Memory B cell (primary cell): ENCODE measurements around the gene SERPINA12.
A peak's percentile ranks its signal among the peaks of the same experiment; 100 is the strongest.
"Not testable (repeated sequence)": the region's sequence is repeated elsewhere in the genome, so short reads cannot be mapped to it uniquely, and the experiment has no call there.

Experiments used
- ATAC-seq: fragments of 150-1000 bp; cut with Tn5 transposase; 2 replicates; pipeline ENCODE4 v1.10.0; 2021; ENCODE audit warnings: low read depth, mild to moderate bottlenecking, moderate library complexity
- DNase-seq, 2 donors: peaks; one replicate each; pipeline ENCODE4 v3.0.0; 2022; ENCODE audit warnings: low spot score in 2 of 2
- H3K27ac Mint-ChIP-seq: one replicate; pipeline ENCODE4 v1.8.0; 2022; ENCODE audit warnings: mild to moderate bottlenecking, moderate library complexity, mixed read lengths
- H3K27me3 Mint-ChIP-seq: one replicate; pipeline ENCODE4 v1.8.0; 2022; ENCODE audit warnings: mixed read lengths
- H3K36me3 Mint-ChIP-seq: one replicate; pipeline ENCODE4 v1.8.0; 2022; ENCODE audit warnings: mild to moderate bottlenecking, mixed read lengths
- H3K4me1 Mint-ChIP-seq: one replicate; pipeline ENCODE4 v1.8.0; 2022; ENCODE audit warnings: mixed read lengths
- H3K4me3 Mint-ChIP-seq: one replicate; pipeline ENCODE4 v1.8.0; 2022; ENCODE audit warnings: mild to moderate bottlenecking, moderate library complexity, mixed read lengths
- H3K9me3 Mint-ChIP-seq: one replicate; pipeline ENCODE4 v1.8.0; 2022; ENCODE audit warnings: mixed read lengths

The SERPINA12 gene

DNA sequence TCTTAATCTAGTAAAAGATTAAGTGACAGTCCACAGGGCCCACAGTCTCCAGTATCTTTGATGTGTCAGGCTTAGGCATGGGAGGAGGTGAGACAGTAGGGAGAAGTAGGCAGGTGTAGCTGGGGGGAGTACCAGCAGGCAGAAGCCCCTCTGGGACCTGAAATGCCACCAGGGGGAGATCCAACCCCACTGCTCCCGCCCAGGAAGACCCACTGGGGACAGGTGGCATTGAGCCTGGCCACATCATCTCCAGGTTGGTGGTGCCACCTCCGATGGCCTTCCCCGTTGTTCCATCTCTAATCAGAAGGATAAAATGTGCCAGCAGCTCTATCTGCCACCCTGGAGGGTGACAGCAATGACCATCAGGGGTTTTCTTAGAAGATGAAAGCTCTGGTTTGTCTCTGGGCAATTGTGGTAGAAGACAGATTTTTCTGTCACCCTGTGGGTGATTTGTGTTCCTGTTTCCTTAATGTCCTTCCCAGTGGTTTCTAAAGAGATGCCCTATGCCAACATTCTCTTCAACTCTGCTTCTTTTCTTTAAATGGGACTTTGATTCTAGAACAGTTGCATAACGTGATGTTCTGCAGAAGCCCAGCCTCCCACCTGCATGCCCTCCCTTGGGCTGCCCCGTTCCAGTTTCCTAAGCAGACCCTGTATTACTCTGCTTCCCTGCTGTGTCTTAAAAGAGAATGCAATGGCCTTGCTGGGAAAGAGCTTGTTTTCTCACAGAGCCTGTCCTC lies 12.3 kb upstream of the SERPINA12 start:
- Mint-ChIP-seq H3K36me3 (no peaks in the 10 kb centered on the region), H3K4me3 (no peak overlapping the region), H3K9me3 (peaks cover 14% of the 10 kb centered on the region), H3K27ac (no peak overlapping the region), H3K4me1 (no peaks in the 10 kb centered on the region), H3K27me3 (peaks cover 4% of the 10 kb centered on the region)
- no peak for DNase-seq
- no peak for ATAC-seq

DNA sequence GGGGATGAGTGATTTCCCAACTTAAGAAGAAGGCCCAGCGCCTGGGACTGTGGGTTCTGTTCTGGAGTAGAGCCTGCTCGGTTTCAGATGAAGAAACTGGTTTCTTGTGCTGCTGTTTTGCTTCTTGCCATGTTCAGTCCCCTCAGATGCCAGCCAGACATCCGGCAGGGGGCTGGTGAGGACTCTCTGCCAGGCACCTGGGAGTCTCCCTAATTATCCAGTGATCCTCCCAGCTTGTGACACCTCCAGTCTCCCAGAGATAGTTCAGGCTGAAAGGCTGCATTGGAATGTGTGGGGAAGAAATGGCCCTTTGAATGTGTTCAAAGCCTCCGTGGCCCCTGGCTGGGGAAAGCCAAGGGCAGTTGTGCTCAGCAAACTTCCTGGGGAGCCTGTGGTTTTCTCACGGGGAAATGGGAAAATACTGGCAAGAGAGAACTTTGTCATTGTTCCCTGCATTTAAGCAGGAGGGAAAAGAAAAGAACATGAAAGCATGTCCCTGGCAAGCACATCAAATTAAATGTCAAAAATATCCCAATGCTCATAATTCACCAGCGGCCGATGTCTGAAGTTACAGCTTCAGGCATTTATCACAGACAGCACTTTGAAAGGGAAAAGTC lies 8.5 kb upstream of the SERPINA12 start:
- no peak overlapping the region for H3K27ac Mint-ChIP-seq
- DNase-seq (no peak), ATAC-seq (no peak)
- H3K4me3 Mint-ChIP-seq: no peak overlapping the region
- no peaks in the 10 kb centered on the region for H3K36me3 Mint-ChIP-seq
- H3K4me1 Mint-ChIP-seq: no peaks in the 10 kb centered on the region
- H3K9me3 Mint-ChIP-seq: peaks cover 14% of the 10 kb centered on the region
- peaks cover 3% of the 10 kb centered on the region for H3K27me3 Mint-ChIP-seq

DNA sequence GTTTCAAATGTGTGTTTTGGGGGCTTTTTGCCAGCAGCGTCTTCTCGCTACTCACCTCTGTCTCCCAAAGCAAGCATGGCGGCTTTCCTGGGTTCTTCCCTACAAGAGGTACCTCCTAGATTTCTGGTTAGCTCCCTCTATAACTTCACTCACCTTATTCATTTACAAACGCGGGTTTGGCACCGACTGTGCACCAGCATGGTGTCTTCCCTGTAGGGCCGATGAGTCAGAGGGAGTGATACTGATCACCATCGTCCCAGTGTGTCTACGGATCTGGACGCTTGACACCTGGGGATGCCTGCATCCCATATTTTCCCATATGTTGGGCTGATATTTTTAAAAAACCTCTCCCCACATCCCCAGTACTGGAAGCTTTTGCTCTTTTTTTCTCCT lies 8.0 kb upstream of the SERPINA12 start:
- Mint-ChIP-seq H3K27ac (no peak overlapping the region), H3K27me3 (peaks cover 3% of the 10 kb centered on the region), H3K9me3 (peaks cover 14% of the 10 kb centered on the region), H3K4me3 (no peak overlapping the region), H3K36me3 (no peaks in the 10 kb centered on the region), H3K4me1 (no peaks in the 10 kb centered on the region)
- no peak for DNase-seq
- no peak for ATAC-seq

DNA sequence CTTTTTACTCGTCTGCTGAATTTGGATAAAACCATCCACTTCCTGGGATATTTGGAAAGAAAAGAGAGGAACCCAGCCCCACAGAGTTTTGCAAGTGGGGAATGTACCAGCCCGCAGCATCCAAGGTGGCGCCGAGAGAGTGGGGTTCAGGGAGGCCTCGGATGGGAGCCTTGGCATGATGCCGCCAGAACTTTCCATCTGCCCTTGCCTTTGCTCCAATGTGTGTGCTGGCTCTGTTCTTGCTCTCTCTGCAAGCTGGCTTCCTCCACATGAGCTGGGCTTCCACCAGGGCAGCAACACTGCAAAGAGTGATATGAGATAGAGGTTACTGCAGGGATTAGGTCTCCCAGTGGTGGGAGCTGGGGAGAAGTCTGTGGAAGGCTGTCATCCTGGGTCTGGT lies 6.6 kb upstream of the SERPINA12 start:
- Mint-ChIP-seq H3K4me3 (no peak overlapping the region), H3K36me3 (no peaks in the 10 kb centered on the region), H3K4me1 (no peaks in the 10 kb centered on the region), H3K27me3 (peaks cover 3% of the 10 kb centered on the region), H3K9me3 (peaks cover 14% of the 10 kb centered on the region), H3K27ac (no peak overlapping the region)
- DNase-seq: no peak
- no peak for ATAC-seq

DNA sequence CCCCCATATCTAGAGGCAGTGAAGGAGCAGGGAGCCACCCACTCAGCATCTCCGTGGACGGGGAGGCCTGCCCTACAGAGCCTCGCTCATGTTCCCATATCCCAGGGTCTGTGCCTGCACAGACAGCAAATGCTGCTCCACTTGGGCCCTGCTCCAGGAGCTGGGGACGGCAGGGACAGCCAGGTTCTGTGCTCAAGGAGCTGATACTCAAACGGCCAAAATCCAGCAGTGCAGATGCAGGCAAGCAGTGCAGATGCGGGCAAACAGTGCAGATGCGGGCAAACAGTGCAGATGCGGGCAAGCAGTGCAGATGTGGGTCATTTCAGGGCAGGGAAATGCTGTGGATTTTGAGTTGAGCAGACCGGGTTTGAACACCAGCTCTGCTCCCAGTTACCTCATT lies 6.2 kb upstream of the SERPINA12 start:
- no peak overlapping the region for H3K4me3 Mint-ChIP-seq
- H3K9me3 Mint-ChIP-seq: peaks cover 14% of the 10 kb centered on the region
- peaks cover 3% of the 10 kb centered on the region for H3K27me3 Mint-ChIP-seq
- ATAC-seq (no peak), DNase-seq (no peak)
- no peaks in the 10 kb centered on the region for H3K4me1 Mint-ChIP-seq
- H3K36me3 Mint-ChIP-seq: no peaks in the 10 kb centered on the region
- H3K27ac Mint-ChIP-seq: no peak overlapping the region

DNA sequence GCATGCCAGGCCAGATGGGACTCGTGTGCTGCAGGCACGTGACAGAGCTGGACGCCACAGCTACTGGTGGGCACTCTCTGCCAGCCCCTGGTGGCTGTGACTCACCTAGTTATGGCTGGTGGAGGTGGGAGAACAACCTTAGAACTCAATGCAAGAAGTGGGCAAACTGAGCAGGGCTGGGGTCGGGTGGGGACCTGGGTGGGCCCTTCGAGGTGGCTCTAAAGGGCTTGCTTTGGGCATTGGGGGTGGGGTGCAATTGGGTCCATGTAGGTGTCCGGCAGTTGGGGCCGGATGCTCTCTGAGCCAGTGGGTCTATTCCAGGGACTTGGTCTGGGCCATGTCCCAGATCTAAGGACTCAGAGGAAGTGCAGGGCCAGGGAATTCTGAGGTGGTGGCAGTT lies 5.1 kb upstream of the SERPINA12 start:
- Mint-ChIP-seq H3K9me3 (peaks cover 6% of the 10 kb centered on the region), H3K36me3 (no peaks in the 10 kb centered on the region), H3K4me1 (no peaks in the 10 kb centered on the region), H3K27me3 (peaks cover 3% of the 10 kb centered on the region), H3K4me3 (no peak overlapping the region), H3K27ac (no peak overlapping the region)
- DNase-seq (no peak), ATAC-seq (no peak)

DNA sequence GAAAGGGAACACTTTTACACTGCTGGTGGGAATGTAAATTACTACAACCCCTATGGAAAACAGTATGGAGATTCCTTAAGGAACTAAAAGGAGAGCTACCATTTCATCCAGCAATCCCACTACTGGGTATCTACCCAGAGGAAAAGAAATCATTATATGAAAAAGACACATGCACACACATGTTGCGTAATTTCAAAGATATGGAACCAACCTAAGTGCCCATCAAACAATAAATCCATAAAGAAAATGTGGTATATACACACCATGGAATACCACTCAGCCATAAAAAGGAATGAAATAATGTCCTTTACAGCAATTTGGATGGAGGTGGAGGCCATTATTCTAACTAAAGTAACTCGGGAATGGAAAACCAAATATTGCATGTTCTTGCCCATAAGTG lies 1.2 kb upstream of the SERPINA12 start:
- ATAC-seq, H3K9me3 Mint-ChIP-seq, H3K27ac Mint-ChIP-seq: not testable (repeated sequence)

DNA sequence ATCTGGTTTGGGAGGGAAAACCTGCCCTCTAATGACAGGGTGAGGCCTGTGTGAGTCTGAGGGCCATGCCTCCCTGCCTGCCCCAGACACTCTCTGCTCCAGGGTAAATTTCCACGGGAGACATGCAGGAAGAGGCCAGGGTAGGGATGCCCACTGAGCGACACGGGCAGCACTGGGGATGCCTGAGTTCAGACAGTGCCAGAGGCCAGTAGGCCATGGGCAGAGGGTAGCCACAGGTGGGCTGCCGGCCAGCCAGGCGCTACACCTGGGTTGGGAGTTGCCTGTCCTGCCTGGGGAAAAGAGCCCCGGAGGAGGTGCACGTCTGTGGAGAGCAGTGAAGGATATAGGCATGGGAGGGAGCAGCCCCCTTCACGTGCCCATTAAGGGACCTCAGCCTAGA lies 3.6 kb downstream of the SERPINA12 start:
- no peak for DNase-seq
- no peaks in the 10 kb centered on the region for H3K4me1 Mint-ChIP-seq
- H3K27ac Mint-ChIP-seq: no peak overlapping the region
- no peak overlapping the region for H3K4me3 Mint-ChIP-seq
- H3K36me3 Mint-ChIP-seq: no peaks in the 10 kb centered on the region
- H3K9me3 Mint-ChIP-seq: no peaks in the 10 kb centered on the region
- H3K27me3 Mint-ChIP-seq: peaks cover 3% of the 10 kb centered on the region
- no peak for ATAC-seq

More for the DNA sequence above, 1.2 kb upstream of the SERPINA12 start:
- H3K4me1 Mint-ChIP-seq, DNase-seq, H3K36me3 Mint-ChIP-seq, H3K4me3 Mint-ChIP-seq, H3K27me3 Mint-ChIP-seq: not testable (repeated sequence)

DNA sequence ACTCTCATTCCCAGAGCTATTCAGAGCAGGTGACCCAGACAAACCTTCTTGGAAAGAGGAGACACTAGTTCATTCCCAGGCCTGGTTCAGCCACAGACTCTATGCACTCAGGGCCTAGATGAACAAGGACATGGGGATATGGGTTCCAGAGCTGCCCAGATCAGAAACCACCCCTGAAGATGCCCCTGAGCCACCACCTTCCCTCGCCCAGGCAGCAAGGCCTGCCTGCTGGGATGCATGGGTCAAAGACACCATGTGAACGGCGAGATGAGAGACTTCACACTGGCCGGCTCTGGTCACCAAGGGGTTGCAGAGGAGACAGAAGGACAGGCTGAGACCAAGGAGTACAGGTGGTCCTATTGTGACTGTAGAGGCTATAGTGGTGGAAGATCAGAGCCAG lies 4.1 kb downstream of the SERPINA12 start:
- no peak overlapping the region for H3K4me3 Mint-ChIP-seq
- DNase-seq (no peak), ATAC-seq (no peak)
- H3K27me3 Mint-ChIP-seq: peaks cover 3% of the 10 kb centered on the region
- no peaks in the 10 kb centered on the region for H3K36me3 Mint-ChIP-seq
- no peaks in the 10 kb centered on the region for H3K4me1 Mint-ChIP-seq
- no peak overlapping the region for H3K27ac Mint-ChIP-seq
- no peaks in the 10 kb centered on the region for H3K9me3 Mint-ChIP-seq

DNA sequence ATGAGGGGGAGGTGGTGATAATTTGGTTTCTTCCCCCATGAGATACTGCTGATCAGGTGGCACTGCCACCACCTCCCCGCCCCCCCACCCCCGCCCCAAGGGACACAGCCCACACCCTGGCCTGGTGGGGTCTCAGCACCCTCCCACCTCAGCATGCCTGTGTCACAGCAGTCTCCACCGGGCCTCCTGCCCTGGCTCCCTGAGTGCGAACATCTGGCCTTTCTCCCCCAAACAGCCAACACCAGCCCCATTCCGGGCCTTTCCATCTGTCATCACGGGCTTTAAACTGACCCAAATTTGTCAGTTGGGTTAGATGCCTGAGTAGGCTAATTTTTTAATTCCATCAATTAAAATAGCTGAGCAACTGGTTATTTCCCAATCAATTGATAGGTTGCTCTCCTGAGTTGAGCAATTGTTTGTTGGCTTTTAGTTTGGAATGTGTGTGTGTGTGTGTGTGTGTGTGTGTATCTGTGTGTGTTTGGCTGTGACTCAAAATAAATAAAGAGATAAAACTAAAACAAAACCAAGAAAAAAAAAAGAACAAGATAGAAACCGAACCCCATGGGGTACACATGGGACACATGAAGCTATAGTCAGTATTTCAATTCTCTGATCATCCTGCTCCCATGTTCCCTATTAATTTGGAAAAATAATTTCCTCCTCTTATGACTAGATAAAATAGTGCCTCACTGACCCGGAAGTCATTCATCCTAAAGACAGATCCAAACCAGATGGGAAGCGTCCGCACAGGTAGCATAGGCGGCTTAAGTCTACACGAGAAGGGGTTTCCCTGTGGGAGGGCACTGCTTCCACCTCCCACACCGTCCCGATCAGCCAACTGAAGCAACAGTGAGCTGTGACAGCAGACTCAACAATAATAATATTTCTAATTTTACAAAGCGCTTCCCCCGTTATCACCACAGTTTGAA lies 7.4 kb downstream of the SERPINA12 start:
- H3K4me3 Mint-ChIP-seq: no peak overlapping the region
- DNase-seq: no peak

DNA sequence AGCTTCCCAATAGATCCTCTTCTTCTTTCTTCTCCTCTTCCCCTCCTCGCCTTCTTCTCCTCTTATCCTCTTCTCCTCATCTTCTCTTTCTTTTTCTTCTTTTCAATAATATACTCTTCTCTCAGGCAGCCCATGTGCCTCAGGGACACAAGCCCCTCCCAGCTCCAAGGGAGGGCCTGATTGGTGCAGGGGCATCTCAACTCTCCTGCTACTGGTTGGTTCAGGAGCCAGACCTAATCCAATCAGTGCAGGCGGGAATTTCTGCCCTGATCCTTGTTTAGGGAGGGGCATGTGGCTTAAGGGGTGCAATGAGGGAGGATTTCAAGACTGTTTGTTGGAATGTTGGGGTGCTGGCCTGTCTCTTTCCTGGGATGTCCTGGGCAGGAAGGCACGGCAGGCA lies 9.0 kb downstream of the SERPINA12 start:
- no peak overlapping the region for H3K27ac Mint-ChIP-seq
- no peak overlapping the region for H3K4me3 Mint-ChIP-seq
- DNase-seq (no peak), ATAC-seq (no peak)
- H3K27me3 Mint-ChIP-seq: peaks cover 1% of the 10 kb centered on the region
- no peaks in the 10 kb centered on the region for H3K9me3 Mint-ChIP-seq
- H3K36me3 Mint-ChIP-seq: no peaks in the 10 kb centered on the region
- no peaks in the 10 kb centered on the region for H3K4me1 Mint-ChIP-seq

More for the DNA sequence above, 7.4 kb downstream of the SERPINA12 start:
- ATAC-seq: no peak
- Mint-ChIP-seq H3K9me3 (no peaks in the 10 kb centered on the region), H3K27ac (no peak overlapping the region), H3K36me3 (no peaks in the 10 kb centered on the region), H3K4me1 (no peaks in the 10 kb centered on the region), H3K27me3 (peaks cover 3% of the 10 kb centered on the region)

DNA sequence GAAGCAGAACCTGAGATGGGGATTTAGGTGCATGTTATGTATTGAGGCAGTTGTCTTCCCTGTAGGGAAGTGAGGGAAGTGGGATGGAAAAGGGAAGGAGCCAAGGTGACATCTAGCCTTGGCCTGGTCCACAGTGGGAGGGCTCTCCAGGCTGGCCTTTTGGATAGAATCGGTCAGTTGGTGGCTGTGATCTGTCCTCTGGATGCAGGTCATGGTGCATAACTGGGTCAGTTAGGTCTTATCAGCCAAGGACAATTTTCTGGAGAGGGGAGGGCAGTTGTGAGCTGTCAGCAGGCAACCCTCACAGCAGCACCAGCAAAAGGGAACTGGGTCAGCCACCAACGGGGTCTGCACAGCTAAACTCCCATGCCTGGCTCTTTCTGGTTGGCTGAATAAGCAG lies 9.6 kb downstream of the SERPINA12 start:
- H3K9me3 Mint-ChIP-seq: no peaks in the 10 kb centered on the region
- DNase-seq (no peak), ATAC-seq (no peak)
- no peak overlapping the region for H3K27ac Mint-ChIP-seq
- no peaks in the 10 kb centered on the region for H3K4me1 Mint-ChIP-seq
- no peak overlapping the region for H3K4me3 Mint-ChIP-seq
- H3K36me3 Mint-ChIP-seq: no peaks in the 10 kb centered on the region
- H3K27me3 Mint-ChIP-seq: peaks cover 1% of the 10 kb centered on the region

DNA sequence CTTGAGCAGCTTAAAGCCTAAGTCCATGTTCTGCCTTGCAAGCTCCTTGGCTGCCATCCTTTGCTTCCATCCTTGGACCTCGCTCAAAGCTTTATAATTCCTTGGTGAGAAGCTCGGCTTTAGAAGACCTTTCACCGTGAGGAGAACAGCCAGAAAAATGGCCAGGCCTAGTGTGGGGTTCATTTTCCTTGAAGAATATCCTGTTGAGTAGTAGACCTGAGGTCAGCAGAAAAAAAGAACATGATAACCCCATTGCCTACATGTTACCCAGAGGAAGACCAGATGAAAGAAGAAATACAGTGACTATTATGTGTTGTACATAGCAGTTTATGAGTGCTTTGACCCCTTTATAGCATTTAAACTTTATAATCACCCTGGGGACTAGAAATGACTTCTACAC lies 11.1 kb downstream of the SERPINA12 start:
- ATAC-seq: no peak
- no peak overlapping the region for H3K4me3 Mint-ChIP-seq
- no peak for DNase-seq
- no peaks in the 10 kb centered on the region for H3K9me3 Mint-ChIP-seq
- H3K27ac Mint-ChIP-seq: no peak overlapping the region
- H3K27me3 Mint-ChIP-seq: peaks cover 1% of the 10 kb centered on the region
- H3K36me3 Mint-ChIP-seq: no peaks in the 10 kb centered on the region
- H3K4me1 Mint-ChIP-seq: no peaks in the 10 kb centered on the region

DNA sequence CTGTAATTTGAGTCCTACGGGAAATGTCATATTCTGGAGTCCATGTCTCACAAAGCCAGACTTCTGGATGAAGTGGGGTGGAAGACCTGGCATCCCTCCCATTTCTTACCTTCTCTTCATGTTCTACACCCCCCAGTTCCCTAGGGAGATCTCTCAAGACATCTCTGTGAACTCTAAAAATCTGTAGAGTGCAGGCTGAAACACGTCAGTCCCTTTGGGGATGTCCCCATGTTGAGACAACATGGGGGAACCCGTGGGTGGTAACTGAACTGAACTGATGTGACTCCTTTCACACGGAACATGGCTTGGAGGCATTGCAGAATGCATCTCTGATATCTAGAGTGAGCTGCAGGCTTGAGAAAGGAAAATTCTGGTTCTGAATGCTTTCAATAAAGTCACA lies 15.2 kb downstream of the SERPINA12 start:
- Mint-ChIP-seq H3K9me3 (no peaks in the 10 kb centered on the region), H3K27ac (no peak overlapping the region), H3K36me3 (no peaks in the 10 kb centered on the region), H3K4me1 (peaks cover 1% of the 10 kb centered on the region), H3K4me3 (no peak overlapping the region), H3K27me3 (peaks cover 2% of the 10 kb centered on the region)
- DNase-seq (no peak), ATAC-seq (peak; percentile 59)
